Activated T-cell treated with anti-CD3 and anti-CD28 coated beads, Interleukin-2, amount 50 U/mL, for 72 hours (primary cell): ENCODE data around the gene CRY2. TPM values are rescaled to one million over a fixed set of nuclear protein-coding genes. Genes with fewer than 3 reads are reported as not detected.

ENCODE experiments used
- total RNA-seq, 2 donors: library from RNA; stranded (reverse); gene quantifications; one replicate each; pipeline ENCODE4 v1.2.3, GENCODE V29; 2022

CRY2 gene
- total RNA-seq, 2 donors from 2014 or later, result 20.2 to 23.8 TPM

Other genes with a start within 250 kb of the CRY2 start
- under 1 TPM in 1 of 2 donors, not detected in 1; 0.10 TPM for gene CHST1, start 181.9 kb upstream of the CRY2 start, total RNA-seq
- 10 to 100 TPM; 12.0 to 15.1 TPM for gene SLC35C1, start 42.3 kb upstream of the CRY2 start, total RNA-seq
- under 1 TPM; 0.50 to 0.69 TPM for gene MAPK8IP1, start 38.2 kb downstream of the CRY2 start, total RNA-seq
- gene FREY1, start 59.8 kb downstream of the CRY2 start, total RNA-seq, result 1 to 10 TPM; 1.3 to 1.9 TPM
- 10 to 100 TPM; 42.5 to 46.8 TPM for gene PEX16, start 70.4 kb downstream of the CRY2 start, total RNA-seq
- 1 to 10 TPM in 1 of 2 donors, under 1 TPM in 1; 0.90 to 1.4 TPM for gene LARGE2, start 75.2 kb downstream of the CRY2 start, total RNA-seq